Measurements from ENCODE around the gene PNISR. TPM values are rescaled to one million over a fixed set of nuclear protein-coding genes. Genes with fewer than 3 reads are reported as not detected.

Gene PNISR
- total RNA-seq, 1 donor from 2014 or later = 111 TPM

- intact Hi-C loops (cut with DNase I) = no loop called here
- Histone ChIP-seq H3K27me3 (peaks cover 18% of the 10 kb centered on the region), H3K36me3 (no peaks in the 10 kb centered on the region), H3K4me1 (no peaks in the 10 kb centered on the region), H3K27ac (no peak overlapping the region), H3K9me3 (no peaks in the 10 kb centered on the region), H3K4me3 (no peak overlapping the region)
- no peak for TF ChIP-seq CTCF (IDR thresholded peaks at IDR 0.05)
- DNase-seq (no peak), ATAC-seq (no peak)
Observed at GRCh38 chr6:99362678-99363268, 62.3 kb downstream of the PNISR start.

GRCh38 chr6:99359800-99360199 is 65.3 kb downstream of the PNISR start:
- intact Hi-C loops (cut with DNase I) = no loop called here
- Histone ChIP-seq H3K9me3 (no peaks in the 10 kb centered on the region), H3K36me3 (no peaks in the 10 kb centered on the region), H3K4me1 (no peaks in the 10 kb centered on the region), H3K4me3 (no peak overlapping the region), H3K27me3 (peaks cover 25% of the 10 kb centered on the region), H3K27ac (no peak overlapping the region)
- TF ChIP-seq CTCF (IDR thresholded peaks at IDR 0.05) = no peak
- ATAC-seq = no peak
- DNase-seq = no peak

GRCh38 chr6:99356641-99357040 is 68.5 kb downstream of the PNISR start:
- intact Hi-C loops (cut with DNase I) = no loop called here
- H3K27ac ChIP-seq = no peak overlapping the region
- ATAC-seq (no peak), DNase-seq (no peak)
- H3K4me3 ChIP-seq = no peak overlapping the region
- TF ChIP-seq CTCF (IDR thresholded peaks at IDR 0.05) = no peak
- no peaks in the 10 kb centered on the region for H3K36me3 ChIP-seq
- no peaks in the 10 kb centered on the region for H3K4me1 ChIP-seq
- H3K9me3 ChIP-seq = no peaks in the 10 kb centered on the region
- H3K27me3 ChIP-seq = peaks cover 33% of the 10 kb centered on the region

GRCh38 chr6:99354983-99355382 is 70.1 kb downstream of the PNISR start:
- Histone ChIP-seq H3K36me3 (no peaks in the 10 kb centered on the region), H3K9me3 (no peaks in the 10 kb centered on the region), H3K27me3 (peaks cover 36% of the 10 kb centered on the region), H3K4me1 (no peaks in the 10 kb centered on the region), H3K4me3 (no peak overlapping the region), H3K27ac (no peak overlapping the region)
- DNase-seq = no peak
- TF ChIP-seq CTCF (IDR thresholded peaks at IDR 0.05) = no peak
- intact Hi-C loops (cut with DNase I) = no loop called here
- no peak for ATAC-seq

- intact Hi-C loops (cut with DNase I) = no loop called here
- peaks cover 38% of the 10 kb centered on the region for H3K27me3 ChIP-seq
- H3K4me3 ChIP-seq = no peak overlapping the region
- ATAC-seq (no peak), DNase-seq (no peak)
- no peak overlapping the region for H3K27ac ChIP-seq
- H3K9me3 ChIP-seq = no peaks in the 10 kb centered on the region
- no peak for TF ChIP-seq CTCF (IDR thresholded peaks at IDR 0.05)
- H3K36me3 ChIP-seq = no peaks in the 10 kb centered on the region
- no peaks in the 10 kb centered on the region for H3K4me1 ChIP-seq
Observed at GRCh38 chr6:99353126-99353525, 72.0 kb downstream of the PNISR start.

GRCh38 chr6:99350573-99350972 is 74.5 kb downstream of the PNISR start:
- Histone ChIP-seq H3K27me3 (peaks cover 35% of the 10 kb centered on the region), H3K4me1 (no peaks in the 10 kb centered on the region), H3K9me3 (no peaks in the 10 kb centered on the region), H3K4me3 (peak overlapping the region; percentile 56), H3K36me3 (no peaks in the 10 kb centered on the region), H3K27ac (no peak overlapping the region)
- DNase-seq = no peak
- intact Hi-C loops (cut with DNase I) = no loop called here
- TF ChIP-seq CTCF (IDR thresholded peaks at IDR 0.05) = no peak
- ATAC-seq = peak; percentile 26
